MCF 10A (cell line): ENCODE results near the gene A4GALT. TPM values are rescaled to one million over a fixed set of nuclear protein-coding genes. Genes with fewer than 3 reads are reported as not detected.

ENCODE experiments used
- BruUV-seq: library from RNA; stranded (reverse); fragments of 400-500 nt; replicated peaks from 2 replicates; lab custom pipeline; 2021; lab: Mats Ljungman, UMichigan
- CTCF ChIA-PET: fragments of 300-600 bp; sonication (Branson Sonifier 250); formaldehyde crosslinking; extraction: SDS; loops from one replicate; lab custom pipeline; 2021; ENCODE audit warnings: antibody characterized with exemption, inconsistent platforms; lab: Yijun Ruan, JAX
- POLR2A ChIA-PET: fragments of 300-600, 350-650 bp; sonication (Branson Sonifier 250); formaldehyde crosslinking; extraction: SDS; loops from one replicate; lab custom pipeline; 2020; ENCODE audit warnings: antibody characterized with exemption, inconsistent platforms; lab: Yijun Ruan, JAX
- DNase-seq: peaks from one replicate; pipeline ENCODE4 v3.0.0-alpha.2; 2018; ENCODE audit not compliant: unreplicated experiment
- H3K27ac Mint-ChIP-seq: one replicate; pipeline ENCODE4 v1.8.0; 2022; ENCODE audit warnings: mild to moderate bottlenecking, low read depth, mixed read lengths; ENCODE audit not compliant: unreplicated experiment
- H3K27me3 Mint-ChIP-seq: one replicate; pipeline ENCODE4 v1.8.0; 2022; ENCODE audit warnings: mixed read lengths; ENCODE audit not compliant: insufficient read depth, unreplicated experiment
- H3K36me3 Mint-ChIP-seq: one replicate; pipeline ENCODE4 v1.8.0; 2022; ENCODE audit warnings: mild to moderate bottlenecking, moderate library complexity, mixed read lengths; ENCODE audit not compliant: insufficient read depth, unreplicated experiment
- H3K4me1 Mint-ChIP-seq: one replicate; pipeline ENCODE4 v1.8.0; 2022; ENCODE audit warnings: mixed read lengths; ENCODE audit not compliant: insufficient read depth, unreplicated experiment
- H3K4me3 Mint-ChIP-seq: one replicate; pipeline ENCODE4 v1.8.0; 2022; ENCODE audit warnings: mild to moderate bottlenecking, moderate library complexity, mixed read lengths; ENCODE audit not compliant: unreplicated experiment
- H3K9me3 Mint-ChIP-seq: one replicate; pipeline ENCODE4 v1.8.0; 2022; ENCODE audit warnings: mixed read lengths; ENCODE audit not compliant: unreplicated experiment
- CTCF ChIP-seq: fragments of 200-600 bp; IDR thresholded peaks from one replicate; pipeline ENCODE4 v1.8.0; 2022; ENCODE audit warnings: antibody characterized with exemption, mild to moderate bottlenecking; ENCODE audit not compliant: unreplicated experiment
- intact Hi-C: fragments of 100-400 bp; cut with micrococcal nuclease; formaldehyde crosslinking; loops from 2 replicates; pipeline ENCODE4 v1.14.1; 2022
- total RNA-seq: library from RNA; stranded (reverse); gene quantifications from 2 replicates; pipeline ENCODE4 v1.2.3, GENCODE V29; 2022

A4GALT gene
- total RNA-seq, 1 experiment from 2014 or later: 8.7 TPM

GRCh38 chr22:42701694-42702093 lies 19.0 kb downstream of the A4GALT start:
- no peaks in the 10 kb centered on the region for H3K36me3 Mint-ChIP-seq

GRCh38 chr22:42700901-42701300 lies 19.8 kb downstream of the A4GALT start:
- POLR2A ChIA-PET: no interaction called here
- H3K4me1 Mint-ChIP-seq: peaks cover 19% of the 10 kb centered on the region
- DNase-seq: no peak
- BruUV-seq: no TSS peak
- no peaks in the 10 kb centered on the region for H3K9me3 Mint-ChIP-seq
- CTCF ChIA-PET: no interaction called here
- intact Hi-C loops: no loop called here
- TF ChIP-seq CTCF: no peak
- no peaks in the 10 kb centered on the region for H3K36me3 Mint-ChIP-seq
- no peak overlapping the region for H3K4me3 Mint-ChIP-seq
- no peak overlapping the region for H3K27ac Mint-ChIP-seq
- H3K27me3 Mint-ChIP-seq: no peaks in the 10 kb centered on the region

More at GRCh38 chr22:42701694-42702093, 19.0 kb downstream of the A4GALT start:
- intact Hi-C loops: no loop called here
- Mint-ChIP-seq H3K27me3 (no peaks in the 10 kb centered on the region), H3K4me3 (no peak overlapping the region), H3K27ac (no peak overlapping the region), H3K4me1 (peaks cover 19% of the 10 kb centered on the region), H3K9me3 (no peaks in the 10 kb centered on the region)
- CTCF ChIA-PET: no interaction called here
- no peak for TF ChIP-seq CTCF
- no TSS peak for BruUV-seq
- POLR2A ChIA-PET: no interaction called here
- no peak for DNase-seq

GRCh38 chr22:42700355-42700754 lies 20.3 kb downstream of the A4GALT start:
- H3K27me3 Mint-ChIP-seq: no peaks in the 10 kb centered on the region
- POLR2A ChIA-PET: no interaction called here
- H3K9me3 Mint-ChIP-seq: no peaks in the 10 kb centered on the region
- H3K36me3 Mint-ChIP-seq: peaks cover under 1% of the 10 kb centered on the region
- H3K4me1 Mint-ChIP-seq: peaks cover 19% of the 10 kb centered on the region
- no peak overlapping the region for H3K4me3 Mint-ChIP-seq
- H3K27ac Mint-ChIP-seq: no peak overlapping the region
- intact Hi-C loops: no loop called here
- DNase-seq: no peak
- CTCF ChIA-PET: no interaction called here
- no TSS peak for BruUV-seq
- no peak for TF ChIP-seq CTCF

GRCh38 chr22:42699976-42700352 lies 20.7 kb downstream of the A4GALT start:
- no peaks in the 10 kb centered on the region for H3K9me3 Mint-ChIP-seq
- H3K27ac Mint-ChIP-seq: no peak overlapping the region
- ChIA-PET CTCF (no interaction called here), POLR2A (no interaction called here)
- intact Hi-C loops: no loop called here
- DNase-seq: no peak
- peaks cover 19% of the 10 kb centered on the region for H3K4me1 Mint-ChIP-seq
- H3K4me3 Mint-ChIP-seq: no peak overlapping the region
- no peak for TF ChIP-seq CTCF
- peaks cover 4% of the 10 kb centered on the region for H3K36me3 Mint-ChIP-seq
- no TSS peak for BruUV-seq
- no peaks in the 10 kb centered on the region for H3K27me3 Mint-ChIP-seq
